Esophagus squamous epithelium (tissue), 4 donors: ENCODE data around the gene TCERG1L.

Source experiments
- CTCF ChIP-seq, 6 experiments: fragments of 450-650 bp in 4 of 6; fragments of 200-600 bp in 2 of 6; sonication (generic) in 2 of 6; IDR thresholded peaks; one replicate each; pipeline ENCODE4 v1.5.1; 2016 to 2019; ENCODE audit warnings: antibody characterized with exemption in 6 of 6, mild to moderate bottlenecking in 4 of 6, moderate library complexity in 4 of 6
- POLR2A ChIP-seq, 4 donors: fragments of 450-650 bp; IDR thresholded peaks; one replicate each; pipeline ENCODE4 v1.6.1; 2017; ENCODE audit warnings: antibody characterized with exemption in 4 of 4, mild to moderate bottlenecking in 4 of 4, moderate library complexity in 3 of 4

GRCh38 chr10:131130025-131130424, 181.5 kb downstream of the TCERG1L start:
- TF ChIP-seq CTCF (IDR thresholded peaks at IDR 0.05), result no peak
- TF ChIP-seq POLR2A (IDR thresholded peaks at IDR 0.05), result no peak
